ENCODE measurements around the gene PDCD11.
"Not testable (repeated sequence)": the region's sequence is repeated elsewhere in the genome, so short reads cannot be mapped to it uniquely, and the experiment has no call there.

The PDCD11 gene

DNA sequence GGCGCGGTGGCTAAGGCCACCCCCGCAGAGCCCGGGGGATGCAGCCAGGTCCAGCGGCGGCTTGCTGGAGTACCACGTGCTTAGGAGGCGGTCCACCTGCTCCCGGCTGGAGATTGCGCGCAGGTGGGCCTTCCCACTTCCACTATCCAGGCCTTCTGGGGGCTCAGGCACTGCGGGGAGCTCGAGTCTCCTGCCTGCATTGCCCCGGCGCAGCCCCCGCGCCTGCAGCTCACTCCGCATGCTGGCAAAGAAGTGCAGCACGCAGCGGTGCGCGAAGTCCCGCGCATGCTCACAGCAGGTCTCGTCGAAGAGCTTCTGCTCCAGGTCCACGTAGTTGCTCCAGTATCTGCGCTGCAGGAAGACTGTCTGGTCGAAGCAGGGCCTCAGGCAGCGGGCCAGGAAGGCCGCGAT, 76.8 kb downstream of the PDCD11 start:
- DNase-seq (ENCODE audit: low read depth): no peak

DNA sequence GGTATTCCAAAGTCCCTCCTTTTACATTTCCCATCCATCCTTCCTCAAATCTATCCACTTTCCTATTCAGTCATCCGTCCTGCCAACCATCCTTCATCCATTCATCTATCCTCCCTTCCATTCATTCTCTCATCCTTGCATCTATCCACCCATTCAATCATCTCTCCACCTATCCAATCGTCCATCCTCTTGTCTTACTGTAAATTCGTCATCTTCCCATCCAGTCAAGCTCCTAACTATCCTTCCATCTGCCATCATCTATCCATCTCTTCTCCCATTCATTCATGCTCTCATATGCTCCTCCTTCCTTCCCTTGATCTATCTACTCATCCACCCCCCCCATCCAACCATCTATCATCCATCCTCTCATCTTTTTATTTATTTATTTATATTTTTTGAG, 77.7 kb downstream of the PDCD11 start:
- DNase-seq (ENCODE audit: low read depth): no peak

GRCh38 chr10:103475437-103475836, 79.0 kb downstream of the PDCD11 start:
- DNase-seq (ENCODE audit: low read depth): no peak

DNA sequence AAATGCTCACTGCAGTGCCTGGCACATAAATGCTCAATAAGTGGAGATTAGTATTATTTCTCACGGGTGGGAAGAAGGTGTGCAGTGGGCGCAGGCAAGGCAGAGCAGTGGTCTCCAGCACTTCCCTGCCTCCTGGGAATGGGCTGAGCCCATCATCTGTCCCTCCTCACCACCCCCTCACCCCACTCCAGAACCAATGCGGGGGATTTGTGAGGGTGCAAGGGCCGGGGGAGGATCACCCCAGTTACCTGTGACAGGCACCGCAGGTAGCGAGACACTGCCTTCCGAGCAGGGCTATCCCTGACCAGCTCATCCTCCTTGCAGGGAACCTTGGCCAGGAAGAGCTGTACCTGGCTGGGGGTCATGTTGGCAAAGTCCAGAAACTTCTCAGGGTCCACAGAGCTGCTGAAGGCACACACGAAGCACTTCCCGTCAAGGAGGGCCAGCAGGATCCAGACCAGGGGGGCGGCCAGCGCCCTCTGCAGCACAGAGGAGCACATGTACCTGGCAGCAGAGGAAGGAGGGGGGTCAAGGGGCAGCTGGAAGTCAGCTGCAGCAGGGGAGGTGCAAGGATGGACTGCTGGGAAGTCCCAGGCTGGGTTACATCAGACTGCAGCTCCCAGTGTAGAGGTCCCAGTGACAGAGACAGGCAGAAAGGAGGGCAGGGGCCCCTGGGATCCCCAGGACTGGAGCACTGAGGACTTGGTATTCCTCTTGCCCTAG, 79.8 kb downstream of the PDCD11 start:
- no peak for DNase-seq (ENCODE audit: low read depth)

DNA sequence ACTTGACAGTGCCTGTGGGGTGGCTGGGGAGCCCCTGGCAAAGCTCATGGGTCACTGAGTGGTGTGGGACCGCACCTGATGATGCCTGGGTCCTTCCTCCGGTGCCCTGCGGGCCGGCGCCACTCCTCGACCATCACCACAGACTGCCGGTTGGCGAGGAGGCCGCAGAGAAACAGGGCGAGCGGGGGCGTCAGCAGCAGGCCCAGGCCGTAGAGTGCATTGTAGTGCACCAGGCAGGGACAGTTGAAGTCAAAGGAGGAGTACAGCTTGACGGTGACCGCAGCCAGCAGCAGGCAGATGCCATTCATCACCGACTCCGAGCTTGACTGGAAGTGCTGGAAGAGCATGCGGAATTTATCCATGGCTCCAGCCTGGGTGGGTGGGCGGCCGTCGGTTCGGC, 82.2 kb downstream of the PDCD11 start:
- no peak for DNase-seq (ENCODE audit: low read depth)

- no peak for DNase-seq (ENCODE audit: low read depth)
These were observed 82.7 kb downstream of the PDCD11 start, which contains the start of gene CALHM3 for GRCh38 chr10:103479135-103479534. CALHM3 (minus strand) TSS chr10:103479240; CDS start chr10:103479032, 208 bp downstream.

DNA sequence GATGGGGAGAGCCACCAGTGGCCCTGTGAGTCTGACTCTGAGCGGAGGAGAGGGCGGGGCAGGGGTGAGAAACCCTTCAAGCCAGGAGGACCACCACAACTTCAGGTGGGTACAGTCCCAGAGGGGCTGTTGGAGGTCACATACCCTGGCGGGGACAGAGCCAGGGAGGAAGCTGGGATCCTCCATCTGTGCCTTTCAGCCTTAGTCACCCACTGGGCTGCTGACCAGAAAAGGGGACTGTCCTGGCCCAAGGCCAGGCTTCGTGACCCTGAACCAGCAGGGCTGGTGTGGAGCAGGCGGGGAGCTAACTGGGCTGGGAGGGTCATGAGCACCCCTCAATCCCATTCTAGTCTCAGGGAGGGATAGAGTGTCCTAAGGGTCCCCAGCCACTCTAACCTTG, 84.1 kb downstream of the PDCD11 start:
- DNase-seq (ENCODE audit: low read depth): no peak

DNA sequence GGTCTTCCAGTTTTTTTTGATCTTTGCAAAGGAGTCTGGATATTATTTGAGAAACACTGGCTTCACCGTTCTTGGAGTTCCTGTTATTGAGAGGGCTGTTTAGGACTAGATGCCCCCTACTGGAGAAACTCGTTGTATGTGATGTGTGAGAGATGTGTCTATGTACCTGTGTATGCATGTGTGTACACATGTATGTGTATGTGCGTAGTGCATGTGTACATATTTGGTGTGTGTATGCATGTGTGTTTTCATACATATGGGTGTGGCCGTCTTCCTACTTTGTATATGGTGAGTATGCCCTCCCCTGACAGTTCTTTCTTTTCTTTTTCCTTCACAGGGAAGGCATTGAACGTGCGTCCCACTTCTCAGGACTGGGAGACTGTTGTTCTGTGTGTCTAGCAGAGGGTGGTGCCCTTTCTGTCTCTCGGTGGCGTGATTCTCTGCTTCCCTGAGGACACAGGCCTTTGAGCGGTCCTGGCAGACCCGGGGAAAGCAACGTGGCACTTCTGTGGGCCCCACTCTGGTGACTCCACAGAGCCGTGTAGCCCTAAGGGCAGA, 85.6 kb downstream of the PDCD11 start:
- no peak for DNase-seq (ENCODE audit: low read depth)

DNA sequence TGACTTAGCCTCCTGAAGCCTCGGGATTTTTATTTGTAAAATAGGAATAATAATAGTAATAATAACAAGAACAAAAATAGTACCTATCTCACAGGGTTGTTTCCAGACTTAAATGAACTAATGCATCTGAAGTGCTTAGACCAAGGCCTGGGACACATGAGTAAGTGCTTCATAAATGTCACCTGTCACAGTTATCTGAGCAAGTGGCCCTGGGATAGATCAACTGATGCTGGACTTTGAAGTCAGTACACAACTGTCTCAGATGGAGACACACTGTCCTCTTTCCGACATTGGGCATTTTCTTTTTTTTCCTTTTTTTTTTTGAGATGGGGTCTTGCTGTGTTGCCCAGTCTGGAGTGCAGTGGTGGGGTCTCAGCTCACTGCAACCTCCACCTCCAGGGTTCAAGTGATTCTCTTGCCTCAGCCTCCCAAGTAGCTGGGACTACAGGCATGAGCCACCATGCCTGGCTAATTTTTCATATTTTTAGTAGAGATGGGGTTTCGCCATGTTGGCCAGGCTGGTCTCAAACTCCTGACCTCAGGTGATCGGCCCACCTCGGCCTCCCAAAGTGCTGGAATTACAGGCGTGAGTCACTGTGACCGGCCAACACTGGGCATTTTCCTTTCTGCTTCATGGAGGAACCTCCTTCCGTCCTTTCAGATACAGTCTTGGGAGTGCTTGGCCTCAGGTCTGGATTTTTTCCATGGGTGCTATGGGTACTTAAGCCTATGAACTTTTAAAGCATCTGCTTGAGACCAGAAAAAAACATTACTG, 90.4 kb downstream of the PDCD11 start:
- DNase-seq (ENCODE audit: low read depth): not testable (repeated sequence)

GRCh38 chr10:103487410-103487708, 90.9 kb downstream of the PDCD11 start:
- no peak for DNase-seq (ENCODE audit: low read depth)

DNA sequence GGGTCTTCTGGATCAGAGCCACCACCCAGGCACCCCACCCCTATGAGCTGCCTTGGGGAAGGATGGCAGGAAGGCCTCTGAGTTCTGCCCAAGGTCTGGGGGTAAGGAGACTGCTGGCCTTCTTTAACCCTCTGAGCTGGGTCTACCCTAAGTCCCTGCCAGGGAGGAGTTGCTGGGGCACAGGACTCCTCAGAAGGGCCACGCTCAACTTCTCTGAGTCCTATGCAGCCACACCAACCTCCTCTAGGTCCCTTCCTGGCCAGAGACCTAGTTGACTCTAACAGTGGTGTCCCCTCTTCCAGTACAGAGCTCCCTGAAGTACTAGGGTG, 94.5 kb downstream of the PDCD11 start:
- no peak for DNase-seq (ENCODE audit: low read depth)

DNA sequence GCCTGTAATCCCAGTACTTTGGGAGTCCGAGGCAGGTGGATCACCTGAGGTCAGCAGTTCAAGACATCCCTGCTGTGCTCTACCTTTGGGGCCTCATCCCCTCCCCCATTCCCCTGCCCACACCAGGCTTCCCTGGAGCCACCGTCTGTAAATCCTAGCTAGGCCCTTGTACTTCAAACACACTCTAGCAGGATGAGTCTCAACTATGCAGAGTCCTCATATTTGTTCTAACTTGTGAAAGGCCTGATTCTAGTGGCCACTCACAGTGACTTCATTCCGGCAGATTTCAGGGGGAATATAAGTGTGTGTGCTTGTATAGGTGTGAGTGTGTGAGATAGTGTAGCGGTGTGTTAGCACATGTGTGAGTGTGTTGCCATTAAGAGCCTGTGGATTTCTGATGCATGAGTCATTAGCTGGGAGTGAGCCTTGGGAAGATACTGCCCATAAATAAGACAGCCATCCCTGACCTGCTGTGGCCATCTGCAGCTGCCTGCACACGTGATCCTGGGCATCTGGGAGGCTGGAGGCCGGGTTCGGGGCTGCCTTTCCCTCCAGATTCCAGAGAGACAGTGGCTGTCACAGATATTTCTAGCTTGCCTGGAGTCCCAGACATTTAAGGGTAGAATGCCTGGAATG, 95.4 kb downstream of the PDCD11 start:
- no peak for DNase-seq (ENCODE audit: low read depth)

- DNase-seq (ENCODE audit: low read depth): no peak
These were observed 96.3 kb downstream of the PDCD11 start for GRCh38 chr10:103492655-103493261.

DNA sequence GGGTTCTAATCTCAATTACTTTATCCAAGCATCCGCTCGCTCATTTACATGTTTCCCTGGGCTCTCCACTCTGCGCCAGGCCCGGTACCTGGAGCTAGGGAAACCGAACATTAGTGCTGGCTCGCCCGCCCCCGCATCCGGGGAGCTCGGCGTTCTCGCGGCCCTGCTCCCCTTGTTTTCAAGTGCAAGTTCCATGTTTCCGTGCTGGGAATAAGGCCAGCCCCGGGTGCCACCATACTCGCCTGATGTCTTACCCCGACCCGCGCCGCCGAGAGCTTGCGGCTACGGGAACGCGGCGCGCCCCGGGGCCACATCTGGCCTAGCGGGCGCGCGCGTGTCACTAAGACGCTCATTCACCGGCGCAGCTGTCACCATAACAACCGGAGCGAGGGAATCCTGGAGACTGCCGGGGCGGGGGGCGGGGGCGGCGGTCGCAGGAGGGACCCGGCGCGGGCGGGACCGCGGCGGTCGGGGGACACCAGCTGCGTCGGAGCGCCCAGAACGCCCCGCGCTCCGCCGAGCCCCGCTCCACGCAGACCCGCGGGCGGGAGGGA, 97.0 kb downstream of the PDCD11 start, which contains the start of gene NEURL1:
NEURL1 (plus strand) TSS at position 344 of the 554 bp plus-strand sequence. CDS start 683 bp downstream, outside the sequence.
- no peak for DNase-seq (ENCODE audit: low read depth)

- peak; percentile 18 for DNase-seq (ENCODE audit: low read depth)
These were observed 97.8 kb downstream of the PDCD11 start for GRCh38 chr10:103493916-103494877.

- DNase-seq (ENCODE audit: low read depth): no peak
These were observed 98.9 kb downstream of the PDCD11 start for GRCh38 chr10:103495321-103495720.

All from activated T-cell treated with anti-CD3 and anti-CD28 coated beads for 48 hours (primary cell).